ENCODE measurements around the gene CD300LF. TPM values are rescaled to one million over a fixed set of nuclear protein-coding genes. Genes with fewer than 3 reads are reported as not detected.

CD300LF gene
- total RNA-seq, 1 experiment from 2014 or later, result not detected

DNA sequence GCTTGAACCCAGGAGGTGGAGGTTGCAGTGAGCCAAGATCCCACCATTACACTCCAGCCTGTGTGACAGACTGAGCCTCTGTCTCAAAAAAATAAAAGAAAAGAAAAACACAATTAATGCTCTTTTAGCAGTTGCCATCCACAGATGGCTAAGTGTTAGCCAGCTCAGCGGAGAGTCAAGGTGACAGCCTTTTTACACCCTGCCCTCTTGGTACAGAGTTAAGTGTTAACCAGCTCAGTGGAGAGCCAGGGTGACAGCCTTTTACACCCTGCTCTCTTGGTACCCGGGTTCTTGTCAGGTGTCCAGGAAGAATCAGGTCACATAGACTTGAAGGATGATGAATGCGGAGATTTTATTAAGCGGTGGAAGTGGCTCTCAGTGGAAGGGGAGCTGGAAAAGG lies 7.8 kb upstream of the CD300LF start:
- H2BK120ac ChIP-seq (ENCODE audit: low read depth, low read length, poor library complexity, severe bottlenecking), result no peak overlapping the region
- H4K91ac ChIP-seq (ENCODE audit: insufficient read length, low read depth, low read length), result no peak overlapping the region
- no peak overlapping the region for H4K8ac ChIP-seq (replicated peaks; ENCODE audit: insufficient read length, low read depth, low read length)
- no peak overlapping the region for H3K27ac ChIP-seq (ENCODE audit: insufficient read length, low read depth, low read length)
- no peak overlapping the region for H3K9ac ChIP-seq (ENCODE audit: extremely low read depth, insufficient read length, low read length)
- H3K36me3 Mint-ChIP-seq (ENCODE audit: insufficient read depth in 1 of 3, low read depth in 3 of 3), result no peaks in the 10 kb centered on the region
- no peak overlapping the region for H2BK5ac ChIP-seq (ENCODE audit: insufficient read length, low read length)
- H3K27ac Mint-ChIP-seq, result no peak overlapping the region
- no peak overlapping the region for H2BK20ac ChIP-seq (ENCODE audit: low read depth, low read length, poor library complexity, severe bottlenecking)
- H4K20me1 ChIP-seq (ENCODE audit: control insufficient read depth, insufficient read depth, insufficient read length), result no peaks in the 10 kb centered on the region
- no peaks in the 10 kb centered on the region; a peak in 1 of 4 replicates for H3K4me1 Mint-ChIP-seq
- H3K23ac ChIP-seq (ENCODE audit: insufficient read length, low read depth, low read length), result no peak overlapping the region
- peaks cover 50% of the 10 kb centered on the region for H3K27me3 Mint-ChIP-seq (ENCODE audit: low read depth)
- no peak overlapping the region for H3K18ac ChIP-seq (ENCODE audit: insufficient read length, low read depth, low read length)
- no peaks in the 10 kb centered on the region for H3K4me1 ChIP-seq (ENCODE audit: insufficient read depth, low read length)
- no peak for DNase-seq
- no peak overlapping the region for H3T11ph ChIP-seq (ENCODE audit: low read length)
- H2BK12ac ChIP-seq (ENCODE audit: insufficient read length, low read depth, low read length), result no peak overlapping the region
- no peaks in the 10 kb centered on the region for H3K23me2 ChIP-seq (ENCODE audit: insufficient read length, low read depth, low read length, poor library complexity, severe bottlenecking)
- no peak overlapping the region for H4K5ac ChIP-seq (ENCODE audit: insufficient read length, low read depth, low read length)
- no peaks in the 10 kb centered on the region for H3K27me3 ChIP-seq (ENCODE audit: insufficient read depth, low read length)
- H3K79me2 ChIP-seq (ENCODE audit: insufficient read depth, low read length), result no peaks in the 10 kb centered on the region
- no peak for TF ChIP-seq CTCF (conservative IDR thresholded peaks at IDR 0.05)
- H3K9me3 ChIP-seq (ENCODE audit: control insufficient read depth, low read depth, low read length), result no peaks in the 10 kb centered on the region
- no peak overlapping the region for H2BK15ac ChIP-seq (ENCODE audit: low read depth, low read length)
- no peak overlapping the region for H3K4me2 ChIP-seq (ENCODE audit: insufficient read depth, insufficient read length, low read length)
- H2AFZ ChIP-seq (ENCODE audit: low read length), result no peak overlapping the region
- no peaks in the 10 kb centered on the region for H3K9me3 Mint-ChIP-seq
- no peak overlapping the region for H3K14ac ChIP-seq (ENCODE audit: insufficient read depth, low read length)
- H3K79me1 ChIP-seq (ENCODE audit: insufficient read depth, low read depth, low read length, poor library complexity, severe bottlenecking), result no peaks in the 10 kb centered on the region
- no peak overlapping the region for H3K56ac ChIP-seq (ENCODE audit: insufficient read length, low read depth, low read length)
- H2AK5ac ChIP-seq (ENCODE audit: insufficient read length, low read length), result no peak overlapping the region
- WGBS (ENCODE audit: extremely low coverage, insufficient read length, low lambda C conversion rate), result no CpG with 5 or more reads among the region's 4 CpGs
- no peak overlapping the region for H3K4me3 Mint-ChIP-seq
- H3K4ac ChIP-seq (ENCODE audit: low read depth, low read length), result no peak overlapping the region
